Measurements from ENCODE around the gene DCLRE1A.

DNA sequence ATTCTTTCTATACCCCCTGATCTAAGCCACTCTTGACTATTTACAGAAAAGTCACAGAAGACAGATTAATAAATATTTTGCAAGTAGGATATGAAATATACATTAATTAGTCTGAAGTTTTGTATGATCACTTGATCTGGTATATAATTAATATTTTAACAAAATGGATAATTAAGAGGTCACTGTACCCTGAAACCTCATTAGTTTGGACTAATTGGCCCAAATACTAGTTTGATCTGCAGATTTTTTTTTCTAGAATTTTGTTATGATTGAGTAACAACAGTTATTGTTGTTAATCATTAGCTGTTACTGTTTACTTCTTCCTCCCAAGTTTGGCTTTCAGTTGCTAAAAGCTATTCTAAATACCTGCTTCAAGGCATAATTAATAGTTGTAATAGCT, 3.3 kb upstream of the DCLRE1A start:
- TF ChIP-seq, protein P1, sequence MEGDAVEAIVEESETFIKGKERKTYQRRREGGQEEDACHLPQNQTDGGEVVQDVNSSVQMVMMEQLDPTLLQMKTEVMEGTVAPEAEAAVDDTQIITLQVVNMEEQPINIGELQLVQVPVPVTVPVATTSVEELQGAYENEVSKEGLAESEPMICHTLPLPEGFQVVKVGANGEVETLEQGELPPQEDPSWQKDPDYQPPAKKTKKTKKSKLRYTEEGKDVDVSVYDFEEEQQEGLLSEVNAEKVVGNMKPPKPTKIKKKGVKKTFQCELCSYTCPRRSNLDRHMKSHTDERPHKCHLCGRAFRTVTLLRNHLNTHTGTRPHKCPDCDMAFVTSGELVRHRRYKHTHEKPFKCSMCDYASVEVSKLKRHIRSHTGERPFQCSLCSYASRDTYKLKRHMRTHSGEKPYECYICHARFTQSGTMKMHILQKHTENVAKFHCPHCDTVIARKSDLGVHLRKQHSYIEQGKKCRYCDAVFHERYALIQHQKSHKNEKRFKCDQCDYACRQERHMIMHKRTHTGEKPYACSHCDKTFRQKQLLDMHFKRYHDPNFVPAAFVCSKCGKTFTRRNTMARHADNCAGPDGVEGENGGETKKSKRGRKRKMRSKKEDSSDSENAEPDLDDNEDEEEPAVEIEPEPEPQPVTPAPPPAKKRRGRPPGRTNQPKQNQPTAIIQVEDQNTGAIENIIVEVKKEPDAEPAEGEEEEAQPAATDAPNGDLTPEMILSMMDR (IDR thresholded peaks at IDR 0.05; ENCODE audit: low read depth, low read length), result no peak
- no peak for TF ChIP-seq EZH2phosphoT487 (IDR thresholded peaks at IDR 0.05; ENCODE audit: low read depth)

All from OCI-LY3 (cell line).